Uterine smooth muscle cell (primary cell): ENCODE results near the gene DHRS7C. TPM values are rescaled to one million over a fixed set of nuclear protein-coding genes. Genes with fewer than 3 reads are reported as not detected.

Experiments
- total RNA-seq: library from RNA; depleted of rRNA; stranded (reverse); fragments of >200 nt; gene quantifications from 2 replicates; pipeline ENCODE4 v1.2.3, GENCODE V29; 2014

DHRS7C gene
- total RNA-seq, result not detected in 2 replicates

GRCh38 chr17:9790889-9791876 is at the start of gene DHRS7C:
Gene DHRS7C (minus strand): TSS chr17:9791592. CDS start chr17:9791284, 308 bp downstream.

GRCh38 chr17:9825641-9826150 is 34.3 kb upstream of the DHRS7C start, which contains the start of gene GLP2R:
Gene GLP2R (plus strand): TSS chr17:9825924. CDS start chr17:9826064, 140 bp downstream.

GRCh38 chr17:9821921-9822320 is 30.5 kb upstream of the DHRS7C start, which contains the start of gene GSG1L2:
Gene GSG1L2 (minus strand): TSS chr17:9822079. CDS start chr17:9822071, 8 bp downstream.

Other genes with a start within 250 kb of the DHRS7C start
- 69.5 and 85.5 TPM in 2 replicates for gene STX8, start 215.8 kb downstream of the DHRS7C start, total RNA-seq
- 0.11 and 0.62 TPM in 2 replicates for gene CFAP52, start 214.9 kb downstream of the DHRS7C start, total RNA-seq
- under 0.01 and 0.12 TPM in 2 replicates for gene USP43, start 146.1 kb downstream of the DHRS7C start, total RNA-seq
- gene GSG1L2, start 30.5 kb upstream of the DHRS7C start, total RNA-seq, result not detected in 2 replicates
- under 0.01 TPM in 1 of 2 replicates, not detected in the other for gene GLP2R, start 34.3 kb upstream of the DHRS7C start, total RNA-seq
- gene RCVRN, start 113.7 kb upstream of the DHRS7C start, total RNA-seq, result not detected in 2 replicates